Stimulated activated CD8-positive, alpha-beta memory T cell treated with anti-CD3 and anti-CD28 coated beads, Interleukin-4, amount 100 ng/mL, for 1 hour (primary cell): ENCODE data around the gene GNG8.
A peak's percentile ranks its signal among the peaks of the same experiment; 100 is the strongest.

Source experiments
- DNase-seq, 2 donors: peaks; one replicate each; pipeline ENCODE4 v3.0.0-alpha.2; 2020; ENCODE audit warnings: low read depth in 2 of 2, low spot score in 1 of 2

The GNG8 gene

GRCh38 chr19:46603752-46604231 lies 32.2 kb downstream of the GNG8 start:
- no peak for DNase-seq

- DNase-seq, result no peak
Observed at GRCh38 chr19:46603195-46603637, 32.8 kb downstream of the GNG8 start.

- DNase-seq, result no peak
Observed at GRCh38 chr19:46602392-46603194, 33.4 kb downstream of the GNG8 start.

GRCh38 chr19:46601318-46602224 lies 34.4 kb downstream of the GNG8 start, which contains the start of gene CALM3:
Gene CALM3, plus strand, starts transcription at chr19:46601330. Its CDS starts 105 bp downstream, at chr19:46601435.
- no peak for DNase-seq

- DNase-seq, result peak; percentile 93 to 96
Observed at GRCh38 chr19:46600384-46601317, 35.4 kb downstream of the GNG8 start.

- no peak for DNase-seq
Observed at GRCh38 chr19:46599716-46600373, 36.2 kb downstream of the GNG8 start.

- no peak for DNase-seq
Observed at GRCh38 chr19:46598372-46598917, 37.6 kb downstream of the GNG8 start.

GRCh38 chr19:46596008-46596407 lies 40.0 kb downstream of the GNG8 start:
- DNase-seq, result no peak

- DNase-seq, result no peak
Observed at GRCh38 chr19:46591870-46592269, 44.1 kb downstream of the GNG8 start.

GRCh38 chr19:46591254-46591653 lies 44.7 kb downstream of the GNG8 start:
- no peak for DNase-seq

GRCh38 chr19:46587861-46588260 lies 48.1 kb downstream of the GNG8 start:
- DNase-seq, result no peak

- no peak for DNase-seq
Observed at GRCh38 chr19:46586294-46586693, 49.7 kb downstream of the GNG8 start.

- DNase-seq, result no peak
Observed at GRCh38 chr19:46585539-46585938, 50.5 kb downstream of the GNG8 start.
